ENCODE measurements around the gene NBEA. TPM values are rescaled to one million over a fixed set of nuclear protein-coding genes. Genes with fewer than 3 reads are reported as not detected.

Gene NBEA
- total and polyA plus RNA-seq, 12 donors = 3.1 to 19.7 (median 14.2) TPM

- intact Hi-C loops (cut with DNase I) = no loop called here
- no peaks in the 10 kb centered on the region for H3K9me3 ChIP-seq (replicated peaks in 1 of 3)
- peak overlapping the region in 1 of 5 donors; percentile 63 for H3K27ac ChIP-seq
- no peaks in the 10 kb centered on the region for H3K27me3 ChIP-seq
- no peaks in the 10 kb centered on the region for H3K36me3 ChIP-seq (replicated peaks in 1 of 2)
- H3K4me1 ChIP-seq (replicated peaks in 1 of 2) = no peaks in the 10 kb centered on the region
- DNase-seq = peak in 1 of 7 donors; percentile 63
- 45 to 57% (median 51%) methylated on average over 50 to 51 of the region's 51 CpGs for WGBS, 4 donors
- H3K4me3 ChIP-seq = no peak overlapping the region
- TF ChIP-seq CTCF (IDR thresholded peaks at IDR 0.05) (no peak), POLR2A (IDR thresholded peaks at IDR 0.05) (no peak)
Observed at GRCh38 chr13:35478271-35479037, 536.4 kb downstream of the NBEA start.

DNA sequence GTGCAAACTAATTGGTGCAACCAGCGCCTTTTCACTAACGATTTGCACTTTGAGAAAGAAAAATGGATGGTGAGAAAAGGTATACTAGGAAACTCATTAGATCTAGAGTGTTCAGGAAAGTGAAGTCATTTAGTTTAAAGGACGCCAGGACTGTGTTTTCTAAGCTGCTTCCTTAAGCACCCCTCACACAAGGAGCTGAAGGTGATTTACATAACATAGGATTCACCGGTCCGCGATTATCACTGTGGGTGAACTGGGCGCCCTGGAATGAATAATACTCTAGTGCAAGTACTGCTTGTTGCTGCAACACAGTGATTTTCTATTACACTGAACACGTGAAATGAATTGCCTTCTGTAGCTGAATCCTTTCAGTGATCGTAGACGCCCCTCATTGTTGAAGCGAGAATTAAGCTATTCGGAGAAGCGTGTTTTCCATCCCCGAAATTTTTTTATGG lies 537.0 kb downstream of the NBEA start:
- WGBS, 4 donors = 74 to 88% (median 76%) methylated on average over 14 of the region's 14 CpGs
- intact Hi-C loops (cut with DNase I) = no loop called here
- H3K4me1 ChIP-seq (replicated peaks in 1 of 2) = no peaks in the 10 kb centered on the region
- H3K36me3 ChIP-seq (replicated peaks in 1 of 2) = no peaks in the 10 kb centered on the region
- H3K27me3 ChIP-seq = no peaks in the 10 kb centered on the region
- no peak for TF ChIP-seq CTCF (IDR thresholded peaks at IDR 0.05)
- no peak for TF ChIP-seq POLR2A (IDR thresholded peaks at IDR 0.05)
- DNase-seq = no peak
- H3K4me3 ChIP-seq = no peak overlapping the region
- peak overlapping the region in 1 of 5 donors; percentile 63 for H3K27ac ChIP-seq
- no peaks in the 10 kb centered on the region for H3K9me3 ChIP-seq (replicated peaks in 1 of 3)

GRCh38 chr13:35479706-35480105 lies 537.6 kb downstream of the NBEA start:
- no peak for DNase-seq
- WGBS, 4 donors = 77 to 100% (median 91%) methylated on average over 1 of the region's 1 CpG

GRCh38 chr13:35480346-35480745 lies 538.3 kb downstream of the NBEA start:
- intact Hi-C loops (cut with DNase I) = no loop called here
- 85 to 93% (median 92%) methylated on average over 2 of the region's 2 CpGs for WGBS, 4 donors
- Histone ChIP-seq H3K27me3 (no peaks in the 10 kb centered on the region), H3K36me3 (replicated peaks in 1 of 2) (no peaks in the 10 kb centered on the region), H3K4me1 (replicated peaks in 1 of 2) (no peaks in the 10 kb centered on the region), H3K4me3 (no peak overlapping the region), H3K9me3 (replicated peaks in 1 of 3) (no peaks in the 10 kb centered on the region), H3K27ac (no peak overlapping the region)
- no peak for TF ChIP-seq POLR2A (IDR thresholded peaks at IDR 0.05)
- no peak for TF ChIP-seq CTCF (IDR thresholded peaks at IDR 0.05)
- no peak for DNase-seq

More at GRCh38 chr13:35479706-35480105, 537.6 kb downstream of the NBEA start:
- Histone ChIP-seq H3K36me3 (replicated peaks in 1 of 2) (no peaks in the 10 kb centered on the region), H3K4me1 (replicated peaks in 1 of 2) (no peaks in the 10 kb centered on the region), H3K4me3 (no peak overlapping the region), H3K27me3 (no peaks in the 10 kb centered on the region), H3K27ac (peak overlapping the region in 1 of 5 donors; percentile 63), H3K9me3 (replicated peaks in 1 of 3) (no peaks in the 10 kb centered on the region)
- intact Hi-C loops (cut with DNase I) = no loop called here
- TF ChIP-seq CTCF (IDR thresholded peaks at IDR 0.05) (no peak), POLR2A (IDR thresholded peaks at IDR 0.05) (no peak)
